ENCODE results near the gene OTX1. TPM values are rescaled to one million over a fixed set of nuclear protein-coding genes. Genes with fewer than 3 reads are reported as not detected.

Gene OTX1
- total RNA-seq, 2 experiments from 2014 or later, result not detected

DNA sequence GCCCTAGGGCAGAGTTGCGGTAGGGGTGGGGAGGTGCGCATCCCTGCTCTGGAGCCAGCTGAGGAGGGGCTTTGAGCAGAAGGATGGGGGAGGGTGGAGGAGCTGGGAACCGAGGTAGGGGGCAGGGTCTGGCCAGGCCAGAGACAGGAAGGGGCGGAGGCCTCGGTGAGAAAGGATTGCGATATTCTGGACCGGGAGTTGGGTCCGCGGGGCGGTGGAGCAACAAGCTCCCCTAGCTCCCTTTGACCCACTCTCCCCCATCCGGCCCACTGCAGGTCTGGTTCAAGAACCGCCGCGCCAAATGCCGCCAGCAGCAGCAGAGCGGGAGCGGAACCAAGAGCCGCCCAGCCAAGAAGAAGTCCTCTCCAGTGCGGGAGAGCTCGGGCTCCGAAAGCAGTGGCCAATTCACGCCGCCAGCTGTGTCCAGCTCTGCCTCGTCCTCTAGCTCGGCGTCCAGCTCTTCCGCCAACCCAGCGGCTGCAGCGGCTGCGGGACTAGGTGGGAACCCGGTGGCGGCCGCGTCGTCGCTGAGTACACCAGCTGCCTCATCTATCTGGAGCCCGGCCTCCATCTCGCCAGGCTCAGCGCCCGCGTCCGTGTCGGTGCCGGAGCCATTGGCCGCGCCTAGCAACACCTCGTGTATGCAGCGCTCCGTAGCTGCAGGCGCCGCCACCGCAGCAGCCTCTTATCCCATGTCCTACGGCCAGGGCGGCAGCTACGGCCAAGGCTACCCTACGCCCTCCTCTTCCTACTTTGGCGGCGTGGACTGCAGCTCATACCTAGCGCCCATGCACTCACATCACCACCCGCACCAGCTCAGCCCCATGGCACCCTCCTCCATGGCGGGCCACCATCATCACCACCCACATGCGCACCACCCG lies 4.8 kb downstream of the OTX1 start:
- Mint-ChIP-seq H3K36me3 (ENCODE audit: low read depth) (no peaks in the 10 kb centered on the region), H3K9me3 (peaks cover 1% of the 10 kb centered on the region), H3K27ac (no peak overlapping the region), H3K27me3 (peaks cover 84% of the 10 kb centered on the region), H3K4me3 (peak overlapping the region; percentile 24), H3K4me1 (ENCODE audit: low read depth) (peaks cover 57% of the 10 kb centered on the region)
- no peak for TF ChIP-seq CTCF (IDR thresholded peaks at IDR 0.05)
- no peak for ATAC-seq
- ChIA-PET POLR2A (interaction anchor here (0.6 kb wide), 1 partner anchor 539 kb away, joined by 3 read pairs; no protein-coding TSS in a partner anchor), CTCF (interaction anchor here (0.7 kb wide), 1 partner anchor 11 kb away, joined by 3 read pairs; no protein-coding TSS in a partner anchor)
- peak; percentile 30 for DNase-seq
- intact Hi-C loops (cut with micrococcal nuclease), result no loop called here

GRCh38 chr2:63056107-63057050 lies 5.7 kb downstream of the OTX1 start:
- intact Hi-C loops (cut with micrococcal nuclease), result no loop called here
- ChIA-PET CTCF (no interaction called here), POLR2A (no interaction called here)
- ATAC-seq (peak; percentile 50), DNase-seq (peak; percentile 48)
- Mint-ChIP-seq H3K4me1 (ENCODE audit: low read depth) (peaks cover 57% of the 10 kb centered on the region), H3K36me3 (ENCODE audit: low read depth) (no peaks in the 10 kb centered on the region), H3K4me3 (peak overlapping the region; percentile 24), H3K27me3 (peaks cover 80% of the 10 kb centered on the region), H3K9me3 (peaks cover 1% of the 10 kb centered on the region), H3K27ac (no peak overlapping the region)
- TF ChIP-seq CTCF (IDR thresholded peaks at IDR 0.05), result no peak

DNA sequence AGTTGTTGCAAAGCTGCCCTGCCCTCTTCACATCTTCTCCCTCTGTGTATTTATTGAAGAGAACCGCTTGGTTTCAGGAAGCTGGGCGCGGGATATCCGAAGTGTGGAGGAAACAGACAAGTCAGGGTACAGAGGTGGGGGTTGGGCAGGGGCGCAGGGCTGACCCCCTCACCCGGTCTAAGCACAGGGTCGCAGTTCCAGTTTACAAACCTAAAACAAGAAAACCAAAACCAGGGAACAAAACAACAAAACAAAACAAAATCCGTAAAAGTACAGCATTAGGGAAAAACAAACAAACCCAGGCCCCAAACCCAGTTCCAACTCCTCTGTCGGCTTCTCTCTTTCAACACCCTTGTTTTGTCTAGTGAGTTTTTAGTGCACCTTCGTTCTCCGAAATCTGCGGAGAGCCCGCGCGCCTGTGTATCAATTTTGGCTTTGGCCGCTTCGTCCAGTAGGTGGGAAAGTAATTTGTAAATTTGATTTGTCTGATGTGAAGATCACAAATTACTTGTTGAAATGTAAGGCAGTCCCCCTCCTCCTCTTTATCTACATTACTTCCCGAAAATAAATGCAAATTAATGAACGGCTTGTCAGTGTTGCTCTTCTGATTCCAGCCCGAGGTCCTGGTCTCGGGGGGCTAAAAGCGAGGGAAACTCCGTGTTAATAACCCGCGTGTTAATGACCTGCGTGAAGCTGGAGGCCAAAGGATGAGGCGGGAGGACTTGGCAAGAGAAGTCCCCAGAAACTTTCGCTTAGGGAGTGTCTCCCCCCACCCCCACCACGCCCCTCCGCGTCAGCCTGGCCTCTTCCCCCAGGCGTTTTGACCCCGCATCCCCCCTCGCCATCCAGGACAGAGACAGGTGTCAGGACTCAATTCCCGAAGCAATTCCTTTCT lies 6.9 kb downstream of the OTX1 start:
- Mint-ChIP-seq H3K36me3 (ENCODE audit: low read depth) (no peaks in the 10 kb centered on the region), H3K4me3 (peak overlapping the region; percentile 16), H3K4me1 (ENCODE audit: low read depth) (peaks cover 51% of the 10 kb centered on the region), H3K27ac (no peak overlapping the region), H3K27me3 (peaks cover 76% of the 10 kb centered on the region), H3K9me3 (peaks cover 1% of the 10 kb centered on the region)
- ChIA-PET POLR2A (no interaction called here), CTCF (no interaction called here)
- intact Hi-C loops (cut with micrococcal nuclease), result no loop called here
- no peak for TF ChIP-seq CTCF (IDR thresholded peaks at IDR 0.05)
- no peak for ATAC-seq
- DNase-seq, result no peak

- no peak for TF ChIP-seq CTCF (IDR thresholded peaks at IDR 0.05)
- CTCF ChIA-PET, result no interaction called here
- ATAC-seq (no peak), DNase-seq (no peak)
- POLR2A ChIA-PET, result interaction anchor here (1.2 kb wide), 1 partner anchor 9 kb away, joined by 7 read pairs; no protein-coding TSS in a partner anchor
- Mint-ChIP-seq H3K27me3 (peaks cover 72% of the 10 kb centered on the region), H3K36me3 (ENCODE audit: low read depth) (no peaks in the 10 kb centered on the region), H3K9me3 (peaks cover 1% of the 10 kb centered on the region), H3K4me1 (ENCODE audit: low read depth) (peaks cover 44% of the 10 kb centered on the region), H3K4me3 (peak overlapping the region; percentile 16), H3K27ac (no peak overlapping the region)
- intact Hi-C loops (cut with micrococcal nuclease), result no loop called here
Observed at GRCh38 chr2:63058144-63058920, 7.7 kb downstream of the OTX1 start.

All from activated CD8-positive, alpha-beta T cell treated with anti-CD3 and anti-CD28 coated beads for 36 hours (primary cell).